Stimulated activated memory B cell treated with anti-CD40 and anti-IgM and Interleukin-4, amounts not matched to agents 10 μg/mL and 1 μg/mL and 100 μg/mL, for 72 hours (primary cell): ENCODE measurements around the gene ARHGAP32.
"Not testable (repeated sequence)": the region's sequence is repeated elsewhere in the genome, so short reads cannot be mapped to it uniquely, and the experiment has no call there.

Experiments used
- ATAC-seq: fragments of 150-1000 bp; cut with Tn5 transposase; 2 replicates; pipeline ENCODE4 v1.10.0; 2021
- H3K27ac Mint-ChIP-seq: one replicate; pipeline ENCODE4 v1.8.0; 2022; ENCODE audit warnings: mild to moderate bottlenecking, mixed read lengths
- H3K27me3 Mint-ChIP-seq: one replicate; pipeline ENCODE4 v1.8.0; 2022; ENCODE audit warnings: mixed read lengths
- H3K36me3 Mint-ChIP-seq: one replicate; pipeline ENCODE4 v1.8.0; 2022; ENCODE audit warnings: mixed read lengths
- H3K4me1 Mint-ChIP-seq: one replicate; pipeline ENCODE4 v1.8.0; 2022; ENCODE audit warnings: mixed read lengths
- H3K4me3 Mint-ChIP-seq: one replicate; pipeline ENCODE4 v1.8.0; 2022; ENCODE audit warnings: mild to moderate bottlenecking, moderate library complexity, mixed read lengths
- H3K9me3 Mint-ChIP-seq: one replicate; pipeline ENCODE4 v1.8.0; 2022; ENCODE audit warnings: mixed read lengths

ARHGAP32 gene

GRCh38 chr11:129213261-129213660, 21.1 kb upstream of the ARHGAP32 start:
- no peaks in the 10 kb centered on the region for H3K4me1 Mint-ChIP-seq
- no peaks in the 10 kb centered on the region for H3K36me3 Mint-ChIP-seq
- no peaks in the 10 kb centered on the region for H3K27me3 Mint-ChIP-seq
- H3K9me3 Mint-ChIP-seq = peaks cover 2% of the 10 kb centered on the region
- ATAC-seq = no peak
- H3K27ac Mint-ChIP-seq = no peak overlapping the region
- no peak overlapping the region for H3K4me3 Mint-ChIP-seq

- Mint-ChIP-seq H3K4me1 (no peaks in the 10 kb centered on the region), H3K9me3 (peaks cover 5% of the 10 kb centered on the region), H3K27me3 (no peaks in the 10 kb centered on the region)
Measured at GRCh38 chr11:129211397-129211796, 19.3 kb upstream of the ARHGAP32 start.

GRCh38 chr11:129210831-129211181, 18.7 kb upstream of the ARHGAP32 start:
- Mint-ChIP-seq H3K27me3 (no peaks in the 10 kb centered on the region), H3K27ac (no peak overlapping the region), H3K36me3 (no peaks in the 10 kb centered on the region), H3K4me1 (no peaks in the 10 kb centered on the region), H3K9me3 (peaks cover 5% of the 10 kb centered on the region), H3K4me3 (no peak overlapping the region)
- no peak for ATAC-seq

More at GRCh38 chr11:129211397-129211796, 19.3 kb upstream of the ARHGAP32 start:
- H3K4me3 Mint-ChIP-seq = no peak overlapping the region
- ATAC-seq = no peak
- H3K27ac Mint-ChIP-seq = no peak overlapping the region
- H3K36me3 Mint-ChIP-seq = no peaks in the 10 kb centered on the region

GRCh38 chr11:129209891-129210830, 18.0 kb upstream of the ARHGAP32 start:
- no peak overlapping the region for H3K4me3 Mint-ChIP-seq
- H3K27me3 Mint-ChIP-seq = no peaks in the 10 kb centered on the region
- no peaks in the 10 kb centered on the region for H3K36me3 Mint-ChIP-seq
- H3K4me1 Mint-ChIP-seq = no peaks in the 10 kb centered on the region
- no peak for ATAC-seq
- H3K9me3 Mint-ChIP-seq = peaks cover 5% of the 10 kb centered on the region
- no peak overlapping the region for H3K27ac Mint-ChIP-seq

- no peaks in the 10 kb centered on the region for H3K4me1 Mint-ChIP-seq
- no peak for ATAC-seq
- no peak overlapping the region for H3K27ac Mint-ChIP-seq
- peaks cover 3% of the 10 kb centered on the region for H3K9me3 Mint-ChIP-seq
- no peaks in the 10 kb centered on the region for H3K27me3 Mint-ChIP-seq
- H3K36me3 Mint-ChIP-seq = no peaks in the 10 kb centered on the region
- no peak overlapping the region for H3K4me3 Mint-ChIP-seq
Measured at GRCh38 chr11:129208863-129209262, 16.7 kb upstream of the ARHGAP32 start.

- no peak overlapping the region for H3K27ac Mint-ChIP-seq
- no peak for ATAC-seq
- no peaks in the 10 kb centered on the region for H3K27me3 Mint-ChIP-seq
- no peak overlapping the region for H3K4me3 Mint-ChIP-seq
- no peaks in the 10 kb centered on the region for H3K4me1 Mint-ChIP-seq
- no peaks in the 10 kb centered on the region for H3K36me3 Mint-ChIP-seq
- H3K9me3 Mint-ChIP-seq = peaks cover 3% of the 10 kb centered on the region
Measured at GRCh38 chr11:129204150-129204838, 12.2 kb upstream of the ARHGAP32 start.

- ATAC-seq = no peak
- no peak overlapping the region for H3K27ac Mint-ChIP-seq
- no peaks in the 10 kb centered on the region for H3K36me3 Mint-ChIP-seq
- peaks cover 9% of the 10 kb centered on the region for H3K9me3 Mint-ChIP-seq
- no peaks in the 10 kb centered on the region for H3K27me3 Mint-ChIP-seq
- no peak overlapping the region for H3K4me3 Mint-ChIP-seq
- H3K4me1 Mint-ChIP-seq = no peaks in the 10 kb centered on the region
Measured at GRCh38 chr11:129202646-129203045, 10.5 kb upstream of the ARHGAP32 start.

GRCh38 chr11:129195682-129196081, 3.6 kb upstream of the ARHGAP32 start:
- Mint-ChIP-seq H3K27me3 (no peaks in the 10 kb centered on the region), H3K36me3 (no peaks in the 10 kb centered on the region), H3K4me1 (no peaks in the 10 kb centered on the region), H3K4me3 (no peak overlapping the region), H3K27ac (no peak overlapping the region), H3K9me3 (peaks cover 6% of the 10 kb centered on the region)
- no peak for ATAC-seq

- no peak overlapping the region for H3K27ac Mint-ChIP-seq
- no peak overlapping the region for H3K4me3 Mint-ChIP-seq
- H3K9me3 Mint-ChIP-seq = no peaks in the 10 kb centered on the region
- ATAC-seq = no peak
- H3K27me3 Mint-ChIP-seq = no peaks in the 10 kb centered on the region
- H3K36me3 Mint-ChIP-seq = no peaks in the 10 kb centered on the region
- no peaks in the 10 kb centered on the region for H3K4me1 Mint-ChIP-seq
Measured at GRCh38 chr11:129191649-129192048, 476 bp downstream of the ARHGAP32 start.

GRCh38 chr11:129190087-129190486, 2.0 kb downstream of the ARHGAP32 start:
- H3K27ac Mint-ChIP-seq = no peak overlapping the region
- peaks cover 6% of the 10 kb centered on the region for H3K9me3 Mint-ChIP-seq
- no peak overlapping the region for H3K4me3 Mint-ChIP-seq
- no peaks in the 10 kb centered on the region for H3K4me1 Mint-ChIP-seq
- no peaks in the 10 kb centered on the region for H3K27me3 Mint-ChIP-seq
- no peak for ATAC-seq
- no peaks in the 10 kb centered on the region for H3K36me3 Mint-ChIP-seq

GRCh38 chr11:129189646-129190045, 2.5 kb downstream of the ARHGAP32 start:
- Mint-ChIP-seq H3K27ac (no peak overlapping the region), H3K27me3 (no peaks in the 10 kb centered on the region)

GRCh38 chr11:129185082-129185481, 7.0 kb downstream of the ARHGAP32 start:
- not testable (repeated sequence) for H3K27me3 Mint-ChIP-seq, ATAC-seq, H3K4me3 Mint-ChIP-seq, H3K36me3 Mint-ChIP-seq, H3K9me3 Mint-ChIP-seq, H3K4me1 Mint-ChIP-seq, H3K27ac Mint-ChIP-seq

More at GRCh38 chr11:129189646-129190045, 2.5 kb downstream of the ARHGAP32 start:
- H3K9me3 Mint-ChIP-seq = peaks cover 8% of the 10 kb centered on the region
- H3K4me1 Mint-ChIP-seq = no peaks in the 10 kb centered on the region
- ATAC-seq = no peak
- H3K4me3 Mint-ChIP-seq = no peak overlapping the region
- H3K36me3 Mint-ChIP-seq = no peaks in the 10 kb centered on the region

GRCh38 chr11:129184581-129184980, 7.5 kb downstream of the ARHGAP32 start:
- no peaks in the 10 kb centered on the region for H3K4me1 Mint-ChIP-seq
- H3K27ac Mint-ChIP-seq = no peak overlapping the region
- H3K4me3 Mint-ChIP-seq = no peak overlapping the region
- no peak for ATAC-seq
- peaks cover 10% of the 10 kb centered on the region for H3K9me3 Mint-ChIP-seq
- no peaks in the 10 kb centered on the region for H3K27me3 Mint-ChIP-seq
- no peaks in the 10 kb centered on the region for H3K36me3 Mint-ChIP-seq

GRCh38 chr11:129167315-129167714, 24.8 kb downstream of the ARHGAP32 start:
- H3K36me3 Mint-ChIP-seq = peaks cover 8% of the 10 kb centered on the region
- peaks cover 19% of the 10 kb centered on the region for H3K9me3 Mint-ChIP-seq
- no peak overlapping the region for H3K27ac Mint-ChIP-seq
- peaks cover under 1% of the 10 kb centered on the region for H3K27me3 Mint-ChIP-seq
- H3K4me1 Mint-ChIP-seq = no peaks in the 10 kb centered on the region
- H3K4me3 Mint-ChIP-seq = no peak overlapping the region
- ATAC-seq = no peak

- Mint-ChIP-seq H3K27me3 (no peaks in the 10 kb centered on the region), H3K27ac (no peak overlapping the region), H3K4me1 (no peaks in the 10 kb centered on the region), H3K36me3 (peaks cover 7% of the 10 kb centered on the region), H3K4me3 (no peak overlapping the region), H3K9me3 (peaks cover 15% of the 10 kb centered on the region)
- ATAC-seq = no peak
Measured at GRCh38 chr11:129163714-129164164, 28.4 kb downstream of the ARHGAP32 start.

GRCh38 chr11:129157080-129157479, 35.0 kb downstream of the ARHGAP32 start:
- H3K36me3 Mint-ChIP-seq, H3K4me1 Mint-ChIP-seq, H3K4me3 Mint-ChIP-seq, ATAC-seq, H3K27me3 Mint-ChIP-seq, H3K27ac Mint-ChIP-seq: not testable (repeated sequence)
- H3K9me3 Mint-ChIP-seq = peaks cover 10% of the 10 kb centered on the region
